BJ (cell line): ENCODE data around the gene ACOX3. TPM values are rescaled to one million over a fixed set of nuclear protein-coding genes. Genes with fewer than 3 reads are reported as not detected.

Source experiments
- CTCF ChIA-PET: fragments of 350-600 bp; formaldehyde crosslinking; extraction: SDS; loops from one replicate; lab custom pipeline; 2021; ENCODE audit warnings: antibody characterized with exemption, inconsistent platforms; lab: Yijun Ruan, JAX
- POLR2A ChIA-PET: fragments of 300-600 bp; sonication (Branson Sonifier 250); formaldehyde crosslinking; extraction: SDS; loops from one replicate; lab custom pipeline; 2021; ENCODE audit warnings: antibody characterized with exemption; lab: Charles Lee
- DNase-seq: peaks from one replicate; pipeline ENCODE4 v3.0.0-alpha.2; 2011; ENCODE audit warnings: low read depth
- H3K27me3 ChIP-seq: 2 replicates; pipeline ENCODE4 v1.6.0; 2011; ENCODE audit warnings: low read length; ENCODE audit not compliant: control insufficient read depth, insufficient read depth
- H3K36me3 ChIP-seq: 2 replicates; pipeline ENCODE4 v1.5.1; 2011; ENCODE audit warnings: low read length; ENCODE audit not compliant: control insufficient read depth, insufficient read depth
- H3K4me3 ChIP-seq: 2 replicates; pipeline ENCODE4 v1.5.1; 2011; ENCODE audit warnings: low read depth, mild to moderate bottlenecking, control low read depth, low read length
- polyA plus RNA-seq: library from polyadenylated mRNA; depleted of rRNA; stranded (reverse); fragments of >200 nt; gene quantifications from 2 replicates; pipeline ENCODE4 v1.2.3, GENCODE V29; 2011
- TF ChIP-seq, protein P1 (sequence below): IDR thresholded peaks from 2 replicates; pipeline ENCODE4 v1.5.1; 2011; ENCODE audit warnings: low read depth, mild to moderate bottlenecking, control low read depth, inconsistent platforms, low read length, moderate library complexity; ENCODE audit not compliant: insufficient read depth

Gene ACOX3
- polyA plus RNA-seq, 1 experiment = 10.2 TPM

DNA sequence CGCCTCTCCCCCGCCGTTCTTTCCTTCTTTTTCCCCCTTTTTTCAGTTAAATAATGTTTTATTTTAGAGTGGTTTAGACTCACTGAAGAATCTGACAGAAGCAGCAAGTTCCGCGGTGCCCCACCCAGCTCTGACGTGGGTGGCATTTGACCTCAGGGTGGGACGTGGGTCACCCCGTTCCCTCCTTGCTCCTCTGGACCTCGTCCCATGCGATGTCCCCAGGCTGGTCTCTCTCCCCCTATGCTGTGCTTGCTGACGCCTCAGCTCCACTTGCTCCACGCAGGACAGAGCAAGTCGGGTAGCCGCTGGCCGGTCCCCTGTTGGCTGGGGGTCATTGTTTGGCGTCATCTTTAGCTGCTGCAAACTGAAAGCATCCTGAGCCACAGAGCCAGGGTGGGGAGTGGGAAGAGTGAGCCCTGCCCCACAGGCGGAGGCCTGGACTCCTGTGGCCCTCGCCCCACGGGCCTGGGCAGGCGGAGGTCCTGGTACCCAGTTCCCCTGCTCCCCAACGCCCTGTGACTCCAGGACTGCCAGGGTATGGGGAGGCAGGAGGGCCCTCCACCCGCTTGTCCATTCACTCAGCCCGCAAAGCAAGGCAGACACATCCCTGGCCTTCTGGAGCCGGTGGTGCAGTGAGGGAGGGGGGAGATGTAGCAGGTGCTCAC is 30.8 kb upstream of the ACOX3 start:
- ChIA-PET POLR2A (no interaction called here), CTCF (interaction anchor here (0.7 to 8.5 kb wide), 7 partner anchors 8 to 136 kb away, joined by 3 to 108 read pairs (median 7); partner anchors contain the start of gene CPZ)
- Histone ChIP-seq H3K4me3 (no peak overlapping the region), H3K36me3 (peaks cover 16% of the 10 kb centered on the region), H3K27me3 (no peaks in the 10 kb centered on the region)
- TF ChIP-seq, protein P1, sequence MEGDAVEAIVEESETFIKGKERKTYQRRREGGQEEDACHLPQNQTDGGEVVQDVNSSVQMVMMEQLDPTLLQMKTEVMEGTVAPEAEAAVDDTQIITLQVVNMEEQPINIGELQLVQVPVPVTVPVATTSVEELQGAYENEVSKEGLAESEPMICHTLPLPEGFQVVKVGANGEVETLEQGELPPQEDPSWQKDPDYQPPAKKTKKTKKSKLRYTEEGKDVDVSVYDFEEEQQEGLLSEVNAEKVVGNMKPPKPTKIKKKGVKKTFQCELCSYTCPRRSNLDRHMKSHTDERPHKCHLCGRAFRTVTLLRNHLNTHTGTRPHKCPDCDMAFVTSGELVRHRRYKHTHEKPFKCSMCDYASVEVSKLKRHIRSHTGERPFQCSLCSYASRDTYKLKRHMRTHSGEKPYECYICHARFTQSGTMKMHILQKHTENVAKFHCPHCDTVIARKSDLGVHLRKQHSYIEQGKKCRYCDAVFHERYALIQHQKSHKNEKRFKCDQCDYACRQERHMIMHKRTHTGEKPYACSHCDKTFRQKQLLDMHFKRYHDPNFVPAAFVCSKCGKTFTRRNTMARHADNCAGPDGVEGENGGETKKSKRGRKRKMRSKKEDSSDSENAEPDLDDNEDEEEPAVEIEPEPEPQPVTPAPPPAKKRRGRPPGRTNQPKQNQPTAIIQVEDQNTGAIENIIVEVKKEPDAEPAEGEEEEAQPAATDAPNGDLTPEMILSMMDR = no peak
- no peak for DNase-seq

DNA sequence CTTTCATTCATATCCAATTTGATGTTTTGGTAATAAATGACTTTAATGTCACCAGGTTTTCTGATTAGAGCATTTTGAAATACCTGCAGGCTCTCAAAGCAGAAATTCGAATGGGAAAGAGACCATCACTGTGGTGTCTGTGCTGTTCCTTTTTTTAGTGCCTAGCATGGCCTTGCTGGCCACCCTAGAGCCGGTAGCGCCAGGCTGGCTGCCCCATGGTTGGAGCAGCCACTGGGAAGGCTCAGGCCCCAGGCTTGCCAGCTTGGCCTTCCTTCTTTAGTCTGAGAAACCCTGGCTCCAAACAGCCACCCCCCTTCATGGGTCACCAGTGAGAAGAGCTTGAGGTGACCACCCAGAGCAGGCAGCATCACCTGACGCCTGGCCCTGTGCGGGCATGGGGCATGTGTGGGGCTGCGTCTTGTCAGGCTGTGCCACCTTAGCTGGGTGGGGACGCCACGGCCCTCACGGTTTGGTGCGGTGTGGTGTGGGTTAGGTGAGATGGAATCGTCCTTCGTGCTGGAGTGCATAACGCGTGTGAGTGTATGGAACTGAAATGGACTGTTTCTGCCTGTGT is 30.0 kb upstream of the ACOX3 start:
- POLR2A ChIA-PET = no interaction called here
- CTCF ChIA-PET = interaction anchor here (0.6 to 8.5 kb wide), 5 partner anchors 11 to 167 kb away, joined by 3 to 108 read pairs (median 5); partner anchors contain the start of gene CPZ

DNA sequence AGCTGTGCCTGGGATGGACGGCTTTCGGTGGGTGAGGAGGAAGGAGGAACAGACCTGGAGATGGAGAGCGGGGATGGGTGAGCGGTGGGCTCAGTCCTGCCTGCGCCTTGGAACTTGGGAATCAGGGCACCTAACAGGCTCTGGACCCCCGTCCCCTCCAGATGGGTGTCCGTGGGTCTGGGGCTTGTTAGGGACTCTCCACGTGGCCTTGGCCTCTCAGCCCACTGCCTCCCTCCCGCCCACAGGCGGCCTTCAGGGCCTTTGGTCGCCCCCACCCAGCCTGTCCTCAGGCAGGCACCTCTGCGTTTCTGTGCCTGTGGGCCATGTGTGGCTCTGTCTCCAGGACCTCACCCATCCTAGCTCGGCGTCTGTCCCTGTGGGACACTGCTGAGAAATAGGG is 29.0 kb upstream of the ACOX3 start:
- Histone ChIP-seq H3K4me3 (no peak overlapping the region), H3K36me3 (peaks cover 15% of the 10 kb centered on the region), H3K27me3 (no peaks in the 10 kb centered on the region)
- TF ChIP-seq, protein P1 = no peak
- CTCF ChIA-PET = interaction anchor here (0.6 to 8.5 kb wide), 15 partner anchors 9 to 168 kb away, joined by 3 to 108 read pairs (median 5); partner anchors contain the start of gene CPZ
- POLR2A ChIA-PET = no interaction called here
- no peak for DNase-seq

More for the DNA sequence above, 30.0 kb upstream of the ACOX3 start:
- H3K4me3 ChIP-seq = no peak overlapping the region
- TF ChIP-seq, protein P1 = no peak
- H3K27me3 ChIP-seq = no peaks in the 10 kb centered on the region
- H3K36me3 ChIP-seq = peaks cover 11% of the 10 kb centered on the region
- no peak for DNase-seq

GRCh38 chr4:8468746-8469535 is 28.4 kb upstream of the ACOX3 start:
- Histone ChIP-seq H3K36me3 (peaks cover 15% of the 10 kb centered on the region), H3K27me3 (no peaks in the 10 kb centered on the region), H3K4me3 (no peak overlapping the region)
- TF ChIP-seq, protein P1 = peak; percentile 99
- DNase-seq = peak; percentile 8
- ChIA-PET CTCF (interaction anchor here (0.6 to 8.5 kb wide), 24 partner anchors 9 to 449 kb away, joined by 3 to 108 read pairs (median 5); partner anchors contain the start of gene CPZ), POLR2A (no interaction called here)
